ENCODE measurements around the gene CDR2L. TPM values are rescaled to one million over a fixed set of nuclear protein-coding genes. Genes with fewer than 3 reads are reported as not detected.
A peak's percentile ranks its signal among the peaks of the same experiment; 100 is the strongest.

The CDR2L gene
- total RNA-seq, 1 experiment from 2014 or later, result 39.4 TPM

GRCh38 chr17:75048249-75048878, 60.9 kb downstream of the CDR2L start:
- TF ChIP-seq CTCF (IDR thresholded peaks at IDR 0.05; ENCODE audit: unreplicated experiment), result no peak
- CTCF ChIA-PET, result interaction anchor here (0.6 to 1.3 kb wide), 2 partner anchors 13 to 32 kb away, joined by 3 to 7 read pairs; no protein-coding TSS in a partner anchor
- Mint-ChIP-seq H3K9me3 (ENCODE audit: low read depth, unreplicated experiment) (no peaks in the 10 kb centered on the region), H3K27ac (ENCODE audit: unreplicated experiment) (peak overlapping the region; percentile 61), H3K4me3 (ENCODE audit: low read depth, unreplicated experiment) (peak overlapping the region; percentile 99), H3K27me3 (ENCODE audit: unreplicated experiment) (no peaks in the 10 kb centered on the region), H3K4me1 (ENCODE audit: low read depth, unreplicated experiment) (peaks cover 24% of the 10 kb centered on the region), H3K36me3 (ENCODE audit: insufficient read depth, unreplicated experiment) (peaks cover 65% of the 10 kb centered on the region)
- BruUV-seq (replicated peaks), result TSS peak; percentile 48
- no peak for DNase-seq
- intact Hi-C loops (cut with micrococcal nuclease; ENCODE audit: unreplicated experiment), result no loop called here

- H3K27ac Mint-ChIP-seq (ENCODE audit: unreplicated experiment), result no peak overlapping the region
- no peak overlapping the region for H3K4me3 Mint-ChIP-seq (ENCODE audit: low read depth, unreplicated experiment)
- H3K36me3 Mint-ChIP-seq (ENCODE audit: insufficient read depth, unreplicated experiment), result peaks cover 68% of the 10 kb centered on the region
- H3K27me3 Mint-ChIP-seq (ENCODE audit: unreplicated experiment), result no peaks in the 10 kb centered on the region
- CTCF ChIA-PET, result interaction anchor here (1.3 kb wide), 1 partner anchor 14 kb away, joined by 3 read pairs; no protein-coding TSS in a partner anchor
- H3K4me1 Mint-ChIP-seq (ENCODE audit: low read depth, unreplicated experiment), result peaks cover 24% of the 10 kb centered on the region
- no TSS peak for BruUV-seq (replicated peaks)
- no peak for DNase-seq
- no peak for TF ChIP-seq CTCF (IDR thresholded peaks at IDR 0.05; ENCODE audit: unreplicated experiment)
- intact Hi-C loops (cut with micrococcal nuclease; ENCODE audit: unreplicated experiment), result no loop called here
- no peaks in the 10 kb centered on the region for H3K9me3 Mint-ChIP-seq (ENCODE audit: low read depth, unreplicated experiment)
Measured at GRCh38 chr17:75049057-75049456, 61.6 kb downstream of the CDR2L start.

- Mint-ChIP-seq H3K27me3 (ENCODE audit: unreplicated experiment) (no peaks in the 10 kb centered on the region), H3K36me3 (ENCODE audit: insufficient read depth, unreplicated experiment) (peaks cover 64% of the 10 kb centered on the region), H3K4me3 (ENCODE audit: low read depth, unreplicated experiment) (no peak overlapping the region), H3K9me3 (ENCODE audit: low read depth, unreplicated experiment) (no peaks in the 10 kb centered on the region), H3K27ac (ENCODE audit: unreplicated experiment) (no peak overlapping the region), H3K4me1 (ENCODE audit: low read depth, unreplicated experiment) (peaks cover 22% of the 10 kb centered on the region)
- CTCF ChIA-PET, result interaction anchor here (0.8 kb wide), 1 partner anchor 14 kb away, joined by 3 read pairs; no protein-coding TSS in a partner anchor
- intact Hi-C loops (cut with micrococcal nuclease; ENCODE audit: unreplicated experiment), result no loop called here
- TF ChIP-seq CTCF (IDR thresholded peaks at IDR 0.05; ENCODE audit: unreplicated experiment), result no peak
- BruUV-seq (replicated peaks), result no TSS peak
- DNase-seq, result no peak
Measured at GRCh38 chr17:75049706-75050105, 62.3 kb downstream of the CDR2L start.

GRCh38 chr17:75051941-75052340, 64.5 kb downstream of the CDR2L start:
- Mint-ChIP-seq H3K4me3 (ENCODE audit: low read depth, unreplicated experiment) (no peak overlapping the region), H3K9me3 (ENCODE audit: low read depth, unreplicated experiment) (no peaks in the 10 kb centered on the region), H3K27me3 (ENCODE audit: unreplicated experiment) (no peaks in the 10 kb centered on the region), H3K36me3 (ENCODE audit: insufficient read depth, unreplicated experiment) (peaks cover 50% of the 10 kb centered on the region), H3K4me1 (ENCODE audit: low read depth, unreplicated experiment) (peaks cover 10% of the 10 kb centered on the region), H3K27ac (ENCODE audit: unreplicated experiment) (no peak overlapping the region)
- intact Hi-C loops (cut with micrococcal nuclease; ENCODE audit: unreplicated experiment), result no loop called here
- CTCF ChIA-PET, result no interaction called here
- BruUV-seq (replicated peaks), result no TSS peak
- DNase-seq, result no peak
- TF ChIP-seq CTCF (IDR thresholded peaks at IDR 0.05; ENCODE audit: unreplicated experiment), result no peak

Other genes starting within 250 kb of the CDR2L start
- 114 and 143 TPM in 2 replicates for gene NHERF1, start 239.0 kb upstream of the CDR2L start, total RNA-seq (2022)
- 66.5 and 74.7 TPM in 2 replicates for gene NAT9, start 211.3 kb upstream of the CDR2L start, total RNA-seq (2022)
- not detected in 2 replicates for gene GRIN2C, start 127.7 kb upstream of the CDR2L start, total RNA-seq (2022)
- gene FDXR, start 114.6 kb upstream of the CDR2L start, total RNA-seq (2022), result 8.4 and 13.5 TPM in 2 replicates
- gene FADS6, start 94.0 kb upstream of the CDR2L start, total RNA-seq (2022), result not detected in 2 replicates
- gene USH1G, start 64.4 kb upstream of the CDR2L start, total RNA-seq (2022), result 0.24 TPM in 1 of 2 replicates, not detected in the other
- not detected in 2 replicates for gene OTOP2, start 63.4 kb upstream of the CDR2L start, total RNA-seq (2022)
- not detected in 2 replicates for gene OTOP3, start 51.7 kb upstream of the CDR2L start, total RNA-seq (2022)
- gene HID1, start 14.9 kb upstream of the CDR2L start, total RNA-seq (2022), result 114 and 122 TPM in 2 replicates
- gene MRPL58, start 25.0 kb downstream of the CDR2L start, total RNA-seq (2022), result 49.0 and 52.7 TPM in 2 replicates
- 288 and 289 TPM in 2 replicates for gene ATP5PD, start 59.3 kb downstream of the CDR2L start, total RNA-seq (2022)
- gene KCTD2, start 59.6 kb downstream of the CDR2L start, total RNA-seq (2022), result 24.4 TPM in 2 replicates
- 124 and 187 TPM in 2 replicates for gene SLC16A5, start 100.3 kb downstream of the CDR2L start, total RNA-seq (2022)
- 18.6 and 19.8 TPM in 2 replicates for gene ARMC7, start 122.3 kb downstream of the CDR2L start, total RNA-seq (2022)
- 56.6 and 58.2 TPM in 2 replicates for gene NT5C, start 144.1 kb downstream of the CDR2L start, total RNA-seq (2022)
- 479 and 546 TPM in 2 replicates for gene JPT1, start 166.9 kb downstream of the CDR2L start, total RNA-seq (2022)
- 401 and 429 TPM in 2 replicates for gene SUMO2, start 195.3 kb downstream of the CDR2L start, total RNA-seq (2022)
- gene NUP85, start 218.0 kb downstream of the CDR2L start, total RNA-seq (2022), result 116 and 117 TPM in 2 replicates